Activated CD8-positive, alpha-beta T cell treated with anti-CD3 and anti-CD28 coated beads for 36 hours (primary cell): ENCODE results near the gene CEBPE. TPM values are rescaled to one million over a fixed set of nuclear protein-coding genes. Genes with fewer than 3 reads are reported as not detected.

Experiments
- ATAC-seq: fragments of 200-7000 bp; cut with Tn5 transposase; one replicate; pipeline ENCODE4 v1.10.0; 2021; ENCODE audit warnings: mild to moderate bottlenecking, moderate library complexity
- CTCF ChIA-PET: fragments of 350-600 bp; sonication (Branson Sonifier 250); formaldehyde crosslinking; loops from one replicate; lab custom pipeline; 2021; ENCODE audit warnings: antibody characterized with exemption; lab: Charles Lee
- POLR2A ChIA-PET: fragments of 350-600 bp; sonication (Branson Sonifier 250); formaldehyde crosslinking; loops from one replicate; lab custom pipeline; 2021; ENCODE audit warnings: antibody characterized with exemption; lab: Charles Lee
- DNase-seq: peaks from one replicate; pipeline ENCODE4 v3.0.0-alpha.2; 2020
- H3K27ac Mint-ChIP-seq: one replicate; pipeline ENCODE4 v1.8.0; 2021; ENCODE audit warnings: mild to moderate bottlenecking, mixed read lengths
- H3K27me3 Mint-ChIP-seq: one replicate; pipeline ENCODE4 v1.8.0; 2021; ENCODE audit warnings: mixed read lengths
- H3K36me3 Mint-ChIP-seq: one replicate; pipeline ENCODE4 v1.8.0; 2021; ENCODE audit warnings: low read depth, mixed read lengths
- H3K4me1 Mint-ChIP-seq: one replicate; pipeline ENCODE4 v1.8.0; 2021; ENCODE audit warnings: low read depth, mixed read lengths
- H3K4me3 Mint-ChIP-seq: one replicate; pipeline ENCODE4 v1.8.0; 2021; ENCODE audit warnings: mild to moderate bottlenecking, moderate library complexity, mixed read lengths
- H3K9me3 Mint-ChIP-seq: one replicate; pipeline ENCODE4 v1.8.0; 2021; ENCODE audit warnings: mixed read lengths
- intact Hi-C: fragments of 100-400 bp; cut with micrococcal nuclease; formaldehyde crosslinking; loops from one replicate; pipeline ENCODE4 v1.10.0; 2022
- total RNA-seq, 2 experiments: library from RNA; stranded (reverse); gene quantifications; one replicate each; pipeline ENCODE4 v1.2.3, GENCODE V29; 2021
- TF ChIP-seq, protein P1 (sequence below): fragments of 200-600 bp; IDR thresholded peaks from one replicate; pipeline ENCODE4 v1.8.0; 2022; ENCODE audit warnings: antibody characterized with exemption, mild to moderate bottlenecking

CEBPE gene
- total RNA-seq, 2 experiments from 2014 or later: 0.27 to 0.34 TPM

DNA sequence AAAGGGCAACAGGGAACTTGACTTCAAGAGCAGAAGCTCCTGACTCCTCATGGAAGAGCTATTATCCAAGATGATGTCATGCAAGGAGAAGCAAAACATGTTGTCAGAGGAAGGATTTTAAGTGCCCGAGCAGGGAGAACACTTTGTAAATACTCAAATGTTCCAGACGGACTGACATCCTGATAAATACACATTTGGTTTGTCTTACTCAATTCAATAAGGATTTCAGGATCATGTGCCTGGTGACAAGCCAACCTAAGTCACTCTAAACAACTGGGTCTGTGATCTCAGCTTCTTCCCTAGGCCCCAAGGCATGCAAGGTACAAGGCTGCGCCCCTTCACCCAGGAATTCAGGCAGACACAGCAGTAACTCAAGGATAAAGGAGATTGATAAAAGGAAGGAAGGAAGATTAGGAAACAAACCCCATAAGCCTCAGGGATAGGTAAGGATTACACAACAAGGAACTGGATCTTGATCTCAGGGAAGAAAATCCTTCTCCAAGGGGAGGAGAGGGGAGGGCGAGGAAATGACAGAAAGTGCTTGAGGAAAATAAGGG, 26.8 kb upstream of the CEBPE start:
- TF ChIP-seq, protein P1, sequence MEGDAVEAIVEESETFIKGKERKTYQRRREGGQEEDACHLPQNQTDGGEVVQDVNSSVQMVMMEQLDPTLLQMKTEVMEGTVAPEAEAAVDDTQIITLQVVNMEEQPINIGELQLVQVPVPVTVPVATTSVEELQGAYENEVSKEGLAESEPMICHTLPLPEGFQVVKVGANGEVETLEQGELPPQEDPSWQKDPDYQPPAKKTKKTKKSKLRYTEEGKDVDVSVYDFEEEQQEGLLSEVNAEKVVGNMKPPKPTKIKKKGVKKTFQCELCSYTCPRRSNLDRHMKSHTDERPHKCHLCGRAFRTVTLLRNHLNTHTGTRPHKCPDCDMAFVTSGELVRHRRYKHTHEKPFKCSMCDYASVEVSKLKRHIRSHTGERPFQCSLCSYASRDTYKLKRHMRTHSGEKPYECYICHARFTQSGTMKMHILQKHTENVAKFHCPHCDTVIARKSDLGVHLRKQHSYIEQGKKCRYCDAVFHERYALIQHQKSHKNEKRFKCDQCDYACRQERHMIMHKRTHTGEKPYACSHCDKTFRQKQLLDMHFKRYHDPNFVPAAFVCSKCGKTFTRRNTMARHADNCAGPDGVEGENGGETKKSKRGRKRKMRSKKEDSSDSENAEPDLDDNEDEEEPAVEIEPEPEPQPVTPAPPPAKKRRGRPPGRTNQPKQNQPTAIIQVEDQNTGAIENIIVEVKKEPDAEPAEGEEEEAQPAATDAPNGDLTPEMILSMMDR: no peak
- intact Hi-C loops: no loop called here
- no peaks in the 10 kb centered on the region for H3K36me3 Mint-ChIP-seq
- H3K27ac Mint-ChIP-seq: no peak overlapping the region
- no peak for ATAC-seq
- DNase-seq: no peak
- no peak overlapping the region for H3K4me3 Mint-ChIP-seq
- H3K27me3 Mint-ChIP-seq: peaks cover 3% of the 10 kb centered on the region
- H3K9me3 Mint-ChIP-seq: no peaks in the 10 kb centered on the region
- ChIA-PET POLR2A (no interaction called here), CTCF (interaction anchor here (2.2 kb wide), 1 partner anchor 26 kb away, joined by 5 read pairs; no protein-coding TSS in a partner anchor)
- H3K4me1 Mint-ChIP-seq: no peaks in the 10 kb centered on the region

DNA sequence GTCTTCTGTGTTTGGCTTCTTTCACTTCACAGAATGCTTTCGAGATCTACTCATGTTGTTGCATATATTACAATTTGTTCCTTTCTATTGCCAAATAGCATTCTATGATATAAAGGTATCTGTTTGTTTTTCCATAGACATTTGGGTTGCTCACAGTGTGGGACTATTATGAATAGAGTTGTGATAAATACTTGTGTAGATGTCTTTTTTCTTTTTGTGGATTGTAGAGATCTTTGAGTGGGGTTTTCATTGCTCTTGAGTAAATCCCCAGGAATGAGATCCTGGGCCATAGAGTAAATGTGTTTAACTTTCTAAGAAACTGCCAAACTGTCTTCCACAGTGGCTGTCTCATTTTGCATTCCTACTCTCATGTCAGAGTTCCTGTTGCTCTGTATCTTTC, 24.9 kb upstream of the CEBPE start:
- no peak for DNase-seq
- H3K9me3 Mint-ChIP-seq: no peaks in the 10 kb centered on the region
- H3K4me1 Mint-ChIP-seq: no peaks in the 10 kb centered on the region
- TF ChIP-seq, protein P1: no peak
- H3K36me3 Mint-ChIP-seq: no peaks in the 10 kb centered on the region
- no peak for ATAC-seq
- H3K27ac Mint-ChIP-seq: no peak overlapping the region
- peaks cover 3% of the 10 kb centered on the region for H3K27me3 Mint-ChIP-seq
- intact Hi-C loops: no loop called here
- ChIA-PET POLR2A (no interaction called here), CTCF (interaction anchor here (1.3 kb wide), 1 partner anchor 23 kb away, joined by 5 read pairs; no protein-coding TSS in a partner anchor)
- no peak overlapping the region for H3K4me3 Mint-ChIP-seq

DNA sequence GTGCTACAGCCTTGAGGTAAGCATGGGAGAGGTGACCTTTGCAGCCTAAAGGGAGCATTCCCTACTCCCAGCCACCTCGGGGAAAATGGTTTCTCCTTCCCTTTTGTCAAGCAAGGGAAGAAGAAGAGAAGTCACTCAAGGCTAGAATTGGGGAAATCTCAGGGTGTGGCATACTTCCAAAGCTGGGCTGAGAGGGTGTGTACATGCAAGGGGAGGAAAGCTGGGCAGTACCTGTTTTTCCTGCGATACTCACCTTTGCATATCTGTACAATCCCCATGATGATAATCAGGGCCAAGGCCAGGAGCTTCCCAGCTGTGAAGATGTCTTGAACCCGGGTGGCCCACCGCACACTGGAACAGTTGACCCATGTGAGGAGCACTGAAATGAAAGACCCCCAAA, 23.8 kb upstream of the CEBPE start:
- peaks cover 3% of the 10 kb centered on the region for H3K27me3 Mint-ChIP-seq
- CTCF ChIA-PET: interaction anchor here (1.3 kb wide), 1 partner anchor 22 kb away, joined by 5 read pairs; no protein-coding TSS in a partner anchor
- ATAC-seq: no peak

DNA sequence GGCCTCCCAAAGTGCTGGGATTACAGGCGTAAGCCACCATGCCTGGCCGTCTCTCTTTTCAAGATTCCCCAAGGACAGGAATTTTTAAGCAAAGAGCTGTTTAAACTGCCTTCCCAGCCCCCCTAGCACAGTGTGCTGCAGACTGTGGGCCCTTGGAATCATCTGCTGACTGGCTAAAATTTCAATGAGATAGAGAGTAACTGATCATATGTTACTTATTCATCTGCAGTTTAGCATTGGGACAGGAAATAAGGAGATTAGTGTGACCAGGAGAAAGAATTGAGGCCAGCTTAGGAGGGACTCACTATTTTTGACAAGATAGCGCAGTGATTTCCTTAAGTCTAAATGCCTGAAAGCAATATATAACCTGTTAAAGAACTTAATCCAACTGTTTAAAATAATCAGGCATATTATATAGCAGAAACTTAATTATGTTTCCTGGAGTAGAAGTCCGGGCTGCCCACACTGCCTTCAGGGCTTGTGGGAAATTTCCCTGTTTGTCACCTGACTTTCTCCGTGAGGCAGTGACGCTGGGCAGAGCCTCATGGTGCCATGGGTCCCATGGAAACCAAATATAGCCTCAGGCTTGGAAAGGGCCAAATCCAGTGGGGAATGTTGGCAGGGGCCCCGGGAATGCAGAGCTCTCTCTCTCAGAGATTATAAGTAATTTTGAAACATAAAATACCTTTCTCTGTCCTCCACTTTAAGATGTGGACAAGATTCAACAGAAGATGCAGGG, 22.8 kb upstream of the CEBPE start:
- Mint-ChIP-seq H3K36me3 (no peaks in the 10 kb centered on the region), H3K27ac (no peak overlapping the region), H3K27me3 (no peaks in the 10 kb centered on the region), H3K9me3 (no peaks in the 10 kb centered on the region), H3K4me3 (no peak overlapping the region), H3K4me1 (no peaks in the 10 kb centered on the region)
- TF ChIP-seq, protein P1: no peak
- DNase-seq (no peak), ATAC-seq (no peak)
- intact Hi-C loops: no loop called here
- CTCF ChIA-PET: no interaction called here
- POLR2A ChIA-PET: no interaction called here

More for the DNA sequence above, 23.8 kb upstream of the CEBPE start:
- TF ChIP-seq, protein P1: no peak
- H3K4me1 Mint-ChIP-seq: no peaks in the 10 kb centered on the region
- no peaks in the 10 kb centered on the region for H3K9me3 Mint-ChIP-seq
- intact Hi-C loops: no loop called here
- H3K4me3 Mint-ChIP-seq: no peak overlapping the region
- no peak overlapping the region for H3K27ac Mint-ChIP-seq
- POLR2A ChIA-PET: interaction anchor here (0.5 kb wide), 1 partner anchor 33 kb away, joined by 3 read pairs; no protein-coding TSS in a partner anchor
- no peaks in the 10 kb centered on the region for H3K36me3 Mint-ChIP-seq
- DNase-seq: no peak

DNA sequence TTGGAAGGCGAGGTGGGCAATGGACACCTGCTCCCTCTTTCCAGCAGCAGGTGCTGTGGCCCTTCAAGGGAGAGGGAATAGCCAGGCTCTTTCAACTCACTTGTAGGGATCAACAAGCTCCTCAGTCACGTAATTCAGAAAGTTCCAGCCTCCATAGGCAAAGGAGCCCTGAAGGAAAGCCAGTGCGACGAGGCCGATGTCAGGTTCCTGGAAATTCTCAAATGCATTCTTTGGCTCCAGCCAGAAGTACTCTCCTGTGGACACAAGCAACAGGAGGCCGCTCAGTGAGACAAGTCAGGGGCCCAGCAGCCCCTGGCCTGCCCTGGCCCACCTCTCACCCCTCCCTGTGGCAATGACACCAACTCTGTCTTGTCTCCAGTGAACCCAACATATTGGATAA, 21.3 kb upstream of the CEBPE start:
- Mint-ChIP-seq H3K27ac (no peak overlapping the region), H3K4me3 (no peak overlapping the region), H3K27me3 (no peaks in the 10 kb centered on the region), H3K36me3 (no peaks in the 10 kb centered on the region), H3K4me1 (no peaks in the 10 kb centered on the region), H3K9me3 (no peaks in the 10 kb centered on the region)
- intact Hi-C loops: no loop called here
- TF ChIP-seq, protein P1: no peak
- DNase-seq: no peak
- no peak for ATAC-seq
- ChIA-PET POLR2A (no interaction called here), CTCF (no interaction called here)
